ENCODE data around the gene CST7.

GRCh38 chr20:24962510-24962909 lies 13.4 kb downstream of the CST7 start:
- TF ChIP-seq POLR2A (IDR thresholded peaks at IDR 0.05) (no peak), CTCF (IDR thresholded peaks at IDR 0.05) (no peak)

Measured in right lobe of liver (tissue), 4 donors.